Duodenal mucosa (tissue), 2 donors: Measurements from ENCODE around the gene NPSR1.

Experiments used
- H3K27ac ChIP-seq: one replicate; pipeline ENCODE4 v1.7.0; 2013; ENCODE audit warnings: low read depth, low read length
- H3K27me3 ChIP-seq, 2 donors: one replicate each; pipeline ENCODE4 v1.7.0; 2013; ENCODE audit warnings: low read length in 2 of 2, control low read depth in 1 of 2; ENCODE audit not compliant: insufficient read depth in 2 of 2, control insufficient read depth in 1 of 2
- H3K36me3 ChIP-seq, 2 donors: one replicate each; pipeline ENCODE4 v1.7.0; 2013; ENCODE audit warnings: low read length in 2 of 2, control low read depth in 1 of 2; ENCODE audit not compliant: insufficient read depth in 2 of 2, control insufficient read depth in 1 of 2
- H3K4me1 ChIP-seq, 2 donors: one replicate each; pipeline ENCODE4 v1.7.0; 2013; ENCODE audit warnings: low read length in 2 of 2, control low read depth in 1 of 2; ENCODE audit not compliant: insufficient read depth in 2 of 2, control insufficient read depth in 1 of 2
- H3K4me3 ChIP-seq, 2 donors: one replicate each; pipeline ENCODE4 v1.7.0; 2013; ENCODE audit warnings: low read length in 2 of 2, low read depth in 1 of 2
- H3K9ac ChIP-seq, 2 donors: one replicate each; pipeline ENCODE4 v1.7.0; 2013; ENCODE audit warnings: low read length in 2 of 2, low read depth in 1 of 2
- H3K9me3 ChIP-seq, 2 donors: one replicate each; pipeline ENCODE4 v1.7.0; 2013; ENCODE audit warnings: low read length in 2 of 2, control low read depth in 1 of 2; ENCODE audit not compliant: control insufficient read depth in 1 of 2

The NPSR1 gene

GRCh38 chr7:34659472-34660075 lies 1.6 kb downstream of the NPSR1 start:
- no peaks in the 10 kb centered on the region for H3K4me1 ChIP-seq
- no peak overlapping the region for H3K4me3 ChIP-seq
- H3K27me3 ChIP-seq = no peaks in the 10 kb centered on the region
- no peak overlapping the region for H3K9ac ChIP-seq
- no peaks in the 10 kb centered on the region for H3K9me3 ChIP-seq
- no peak overlapping the region for H3K27ac ChIP-seq
- no peaks in the 10 kb centered on the region for H3K36me3 ChIP-seq

GRCh38 chr7:34662058-34662708 lies 4.2 kb downstream of the NPSR1 start:
- Histone ChIP-seq H3K9ac (no peak overlapping the region), H3K27ac (no peak overlapping the region), H3K4me1 (no peaks in the 10 kb centered on the region), H3K27me3 (no peaks in the 10 kb centered on the region), H3K4me3 (no peak overlapping the region), H3K36me3 (no peaks in the 10 kb centered on the region), H3K9me3 (no peaks in the 10 kb centered on the region)

DNA sequence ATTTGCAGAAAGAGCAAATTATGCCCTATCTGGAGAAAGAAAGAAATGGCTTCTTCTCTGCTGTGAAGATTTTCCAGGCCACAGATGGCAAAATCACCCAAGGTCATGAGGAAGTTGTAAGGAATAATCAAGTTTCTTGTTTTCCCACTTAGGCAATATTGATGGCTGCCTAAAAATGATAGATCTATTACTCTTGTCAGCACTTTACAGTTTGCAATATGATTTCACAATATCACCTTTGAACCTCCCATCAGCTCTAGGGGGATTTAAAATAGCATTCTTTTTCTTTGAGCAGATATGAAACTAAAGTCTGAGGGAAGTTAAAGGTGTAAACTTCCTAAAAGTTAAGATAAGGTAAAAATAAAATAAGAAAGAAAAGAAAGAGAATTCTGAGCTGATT lies 6.7 kb downstream of the NPSR1 start:
- no peak overlapping the region for H3K27ac ChIP-seq
- no peak overlapping the region for H3K9ac ChIP-seq
- H3K27me3 ChIP-seq = no peaks in the 10 kb centered on the region
- no peaks in the 10 kb centered on the region for H3K4me1 ChIP-seq
- H3K9me3 ChIP-seq = no peaks in the 10 kb centered on the region
- H3K4me3 ChIP-seq = no peak overlapping the region
- H3K36me3 ChIP-seq = no peaks in the 10 kb centered on the region

DNA sequence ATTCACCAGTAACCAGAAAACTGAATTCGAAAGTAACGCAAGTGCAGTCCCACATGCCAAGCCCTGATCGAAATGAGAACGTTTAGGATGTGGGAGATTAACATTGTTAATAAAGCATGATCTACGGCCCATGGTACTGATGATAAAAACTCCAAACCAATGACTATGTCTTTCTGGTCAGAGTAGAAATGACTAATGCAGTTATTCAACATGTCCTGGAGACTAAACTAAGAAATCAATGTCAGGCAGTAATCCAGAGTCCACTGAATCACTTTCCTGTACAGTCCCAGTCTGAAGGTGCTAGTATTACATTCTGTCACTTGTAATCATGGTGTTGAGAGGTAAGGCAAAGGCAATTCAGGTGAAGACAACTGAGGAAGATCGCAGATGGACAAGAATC lies 14.4 kb downstream of the NPSR1 start:
- no peak overlapping the region for H3K9ac ChIP-seq
- no peak overlapping the region for H3K27ac ChIP-seq
- no peaks in the 10 kb centered on the region for H3K9me3 ChIP-seq
- H3K4me1 ChIP-seq = no peaks in the 10 kb centered on the region
- no peaks in the 10 kb centered on the region for H3K27me3 ChIP-seq
- no peaks in the 10 kb centered on the region for H3K36me3 ChIP-seq
- H3K4me3 ChIP-seq = no peak overlapping the region

- H3K9ac ChIP-seq = no peak overlapping the region
- no peaks in the 10 kb centered on the region for H3K4me1 ChIP-seq
- H3K4me3 ChIP-seq = no peak overlapping the region
- no peaks in the 10 kb centered on the region for H3K27me3 ChIP-seq
- H3K36me3 ChIP-seq = no peaks in the 10 kb centered on the region
- H3K9me3 ChIP-seq = no peaks in the 10 kb centered on the region
- H3K27ac ChIP-seq = no peak overlapping the region
Measured at GRCh38 chr7:34673066-34673465, 15.0 kb downstream of the NPSR1 start.

- H3K27ac ChIP-seq = no peak overlapping the region
- H3K9ac ChIP-seq = no peak overlapping the region
- H3K4me1 ChIP-seq = no peaks in the 10 kb centered on the region
- H3K9me3 ChIP-seq = no peaks in the 10 kb centered on the region
- H3K36me3 ChIP-seq = no peaks in the 10 kb centered on the region
- H3K4me3 ChIP-seq = no peak overlapping the region
- no peaks in the 10 kb centered on the region for H3K27me3 ChIP-seq
Measured at GRCh38 chr7:34675749-34676374, 17.8 kb downstream of the NPSR1 start.

GRCh38 chr7:34677491-34677890 lies 19.5 kb downstream of the NPSR1 start:
- Histone ChIP-seq H3K36me3 (no peaks in the 10 kb centered on the region), H3K4me3 (no peak overlapping the region), H3K9me3 (no peaks in the 10 kb centered on the region), H3K27ac (no peak overlapping the region), H3K9ac (no peak overlapping the region), H3K4me1 (no peaks in the 10 kb centered on the region), H3K27me3 (no peaks in the 10 kb centered on the region)

- H3K27ac ChIP-seq = no peak overlapping the region
- H3K36me3 ChIP-seq = no peaks in the 10 kb centered on the region
- H3K9ac ChIP-seq = no peak overlapping the region
- no peaks in the 10 kb centered on the region for H3K27me3 ChIP-seq
- peaks cover 0 to 2% of the 10 kb centered on the region in 2 donors for H3K9me3 ChIP-seq
- H3K4me1 ChIP-seq = no peaks in the 10 kb centered on the region
- no peak overlapping the region for H3K4me3 ChIP-seq
Measured at GRCh38 chr7:34687529-34687928, 29.5 kb downstream of the NPSR1 start.

- Histone ChIP-seq H3K36me3 (no peaks in the 10 kb centered on the region), H3K27me3 (no peaks in the 10 kb centered on the region), H3K27ac (no peak overlapping the region), H3K4me3 (no peak overlapping the region), H3K9me3 (peaks cover 0 to 12% of the 10 kb centered on the region in 2 donors), H3K9ac (no peak overlapping the region), H3K4me1 (no peaks in the 10 kb centered on the region)
Measured at GRCh38 chr7:34696415-34696814, 38.4 kb downstream of the NPSR1 start.

DNA sequence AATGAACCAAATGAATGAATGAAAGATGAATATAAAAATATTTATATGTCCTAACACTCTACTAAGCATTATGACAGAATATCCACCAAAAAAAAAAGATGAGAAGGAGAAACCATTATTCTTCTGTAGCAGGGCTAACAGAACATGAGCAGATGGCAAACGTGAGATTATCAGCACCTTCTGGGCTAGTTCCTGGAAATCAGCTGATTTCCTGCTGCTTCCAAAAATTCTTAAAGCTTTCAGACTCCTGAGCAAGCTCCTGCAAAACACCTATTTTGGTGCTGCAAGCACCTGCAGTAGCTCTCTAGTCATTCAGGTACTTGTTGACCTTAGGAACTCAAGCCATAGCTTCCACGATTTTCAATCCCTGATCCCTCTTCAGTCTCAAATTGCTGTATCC lies 51.8 kb downstream of the NPSR1 start:
- no peaks in the 10 kb centered on the region for H3K9me3 ChIP-seq
- H3K27ac ChIP-seq = no peak overlapping the region
- H3K4me3 ChIP-seq = no peak overlapping the region
- H3K36me3 ChIP-seq = no peaks in the 10 kb centered on the region
- H3K4me1 ChIP-seq = no peaks in the 10 kb centered on the region
- no peaks in the 10 kb centered on the region for H3K27me3 ChIP-seq
- no peak overlapping the region for H3K9ac ChIP-seq
